Mammary epithelial cell (primary cell): Measurements from ENCODE around the gene USP47.

Experiments
- EZH2 ChIP-seq: IDR thresholded peaks from 2 replicates; pipeline ENCODE4 v1.6.1; 2012; ENCODE audit warnings: low read length, inconsistent platforms, borderline replicate concordance
- TF ChIP-seq, protein P1 (sequence below), 2 donors: IDR thresholded peaks in 1 of 2; conservative IDR thresholded peaks in 1 of 2; 2 replicates each; pipeline ENCODE4 v1.5.1; 2011 to 2012; ENCODE audit warnings: inconsistent platforms in 2 of 2, low read length in 2 of 2, mild to moderate bottlenecking in 2 of 2, control low read depth in 1 of 2, low read depth in 1 of 2; ENCODE audit not compliant: insufficient read depth in 1 of 2; ENCODE audit errors: extremely low read depth in 1 of 2

DNA sequence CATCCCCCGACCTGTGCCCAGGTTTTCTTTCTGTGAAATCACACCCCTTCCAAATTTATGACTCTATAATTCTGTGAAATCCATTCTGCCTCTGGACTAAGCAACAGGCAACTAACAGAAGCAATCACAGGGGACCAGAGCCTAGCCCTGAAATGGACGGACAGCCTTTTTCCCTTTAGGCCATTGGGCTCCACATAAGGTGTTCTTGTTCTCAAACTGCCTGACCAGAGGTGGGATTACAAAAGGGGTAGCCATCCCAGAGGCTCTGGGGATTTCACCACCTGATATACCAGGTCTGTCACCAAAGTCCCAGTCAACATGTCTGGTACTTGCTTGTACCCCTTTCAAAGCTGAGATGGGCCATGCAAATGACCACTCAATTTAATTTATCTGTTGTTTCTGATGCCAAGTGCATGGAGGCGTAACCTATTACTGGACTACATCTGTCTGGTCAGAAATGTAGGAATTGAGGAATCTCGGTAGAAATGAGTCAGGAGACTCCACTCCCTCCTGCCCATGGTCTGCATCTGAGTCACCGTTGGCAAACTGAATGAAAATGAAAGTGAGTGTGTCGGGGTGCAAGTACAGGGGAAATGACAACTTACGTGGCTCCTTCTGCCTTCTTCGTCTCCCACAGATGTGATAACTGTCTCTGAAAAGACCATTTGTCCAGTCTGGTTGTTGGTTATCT, 156.5 kb downstream of the USP47 start:
- TF ChIP-seq, protein P1, sequence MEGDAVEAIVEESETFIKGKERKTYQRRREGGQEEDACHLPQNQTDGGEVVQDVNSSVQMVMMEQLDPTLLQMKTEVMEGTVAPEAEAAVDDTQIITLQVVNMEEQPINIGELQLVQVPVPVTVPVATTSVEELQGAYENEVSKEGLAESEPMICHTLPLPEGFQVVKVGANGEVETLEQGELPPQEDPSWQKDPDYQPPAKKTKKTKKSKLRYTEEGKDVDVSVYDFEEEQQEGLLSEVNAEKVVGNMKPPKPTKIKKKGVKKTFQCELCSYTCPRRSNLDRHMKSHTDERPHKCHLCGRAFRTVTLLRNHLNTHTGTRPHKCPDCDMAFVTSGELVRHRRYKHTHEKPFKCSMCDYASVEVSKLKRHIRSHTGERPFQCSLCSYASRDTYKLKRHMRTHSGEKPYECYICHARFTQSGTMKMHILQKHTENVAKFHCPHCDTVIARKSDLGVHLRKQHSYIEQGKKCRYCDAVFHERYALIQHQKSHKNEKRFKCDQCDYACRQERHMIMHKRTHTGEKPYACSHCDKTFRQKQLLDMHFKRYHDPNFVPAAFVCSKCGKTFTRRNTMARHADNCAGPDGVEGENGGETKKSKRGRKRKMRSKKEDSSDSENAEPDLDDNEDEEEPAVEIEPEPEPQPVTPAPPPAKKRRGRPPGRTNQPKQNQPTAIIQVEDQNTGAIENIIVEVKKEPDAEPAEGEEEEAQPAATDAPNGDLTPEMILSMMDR (conservative IDR thresholded peaks at IDR 0.05 in 1 of 2, IDR thresholded peaks at IDR 0.05 in 1 of 2; ENCODE audit: extremely low read depth in 1 of 2, insufficient read depth in 1 of 2, low read depth in 1 of 2, low read length in 2 of 2), result no peak
- no peak for TF ChIP-seq EZH2
